Measurements from ENCODE around the gene PIEZO1. TPM values are rescaled to one million over a fixed set of nuclear protein-coding genes. Genes with fewer than 3 reads are reported as not detected.

The PIEZO1 gene
- total RNA-seq, 1 donor from 2014 or later: 247 TPM

DNA sequence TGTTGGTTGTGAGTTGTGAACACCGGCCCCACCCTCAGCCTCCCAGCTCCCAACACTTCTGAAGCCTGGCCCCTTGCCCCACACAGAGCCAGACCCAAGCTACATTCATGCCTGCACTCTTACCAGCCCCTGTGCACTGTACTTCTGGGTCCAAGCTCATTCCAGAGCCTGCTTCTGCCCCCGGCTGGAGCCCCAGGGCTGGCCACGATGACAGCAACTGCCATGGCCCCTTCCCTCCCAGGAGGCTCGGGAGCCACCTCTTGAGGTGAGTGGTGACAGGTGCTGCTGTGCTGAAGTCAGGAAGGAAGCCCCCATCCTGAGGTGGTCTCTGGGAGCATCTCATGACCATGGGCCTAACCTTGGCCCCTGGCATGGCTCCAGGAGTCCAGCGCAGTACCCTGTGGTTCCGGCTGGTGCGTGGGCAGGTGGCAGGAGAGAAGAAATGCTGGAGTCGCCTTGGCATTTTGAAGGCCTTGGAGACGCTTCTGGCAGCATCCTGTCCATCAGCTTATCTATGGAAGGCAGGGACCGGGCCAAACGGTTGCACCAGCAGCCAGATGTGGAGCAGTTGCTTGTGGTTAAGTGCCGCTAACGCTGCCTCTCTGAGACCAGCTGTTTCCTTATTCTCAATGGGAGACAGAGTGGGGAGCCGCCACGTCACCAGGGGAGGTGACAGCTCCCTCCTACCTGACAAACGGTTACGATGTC lies 14.7 kb upstream of the PIEZO1 start:
- DNase-seq (ENCODE audit: low read depth): no peak
- H2AFZ ChIP-seq (ENCODE audit: low read depth, low read length): no peak overlapping the region
- no peaks in the 10 kb centered on the region for H3K9me3 ChIP-seq (ENCODE audit: insufficient read depth, low read depth, low read length)
- Mint-ChIP-seq H3K27ac (ENCODE audit: unreplicated experiment) (no peak overlapping the region), H3K36me3 (ENCODE audit: low read depth, unreplicated experiment) (no peaks in the 10 kb centered on the region), H3K9me3 (ENCODE audit: unreplicated experiment) (no peaks in the 10 kb centered on the region), H3K27me3 (ENCODE audit: low read depth, unreplicated experiment) (peaks cover 2% of the 10 kb centered on the region), H3K4me1 (ENCODE audit: low read depth, unreplicated experiment) (no peaks in the 10 kb centered on the region), H3K4me3 (ENCODE audit: unreplicated experiment) (no peak overlapping the region)
- no peak for TF ChIP-seq EZH2 (IDR thresholded peaks at IDR 0.05; ENCODE audit: insufficient read depth, low read length)
- TF ChIP-seq, protein P1, sequence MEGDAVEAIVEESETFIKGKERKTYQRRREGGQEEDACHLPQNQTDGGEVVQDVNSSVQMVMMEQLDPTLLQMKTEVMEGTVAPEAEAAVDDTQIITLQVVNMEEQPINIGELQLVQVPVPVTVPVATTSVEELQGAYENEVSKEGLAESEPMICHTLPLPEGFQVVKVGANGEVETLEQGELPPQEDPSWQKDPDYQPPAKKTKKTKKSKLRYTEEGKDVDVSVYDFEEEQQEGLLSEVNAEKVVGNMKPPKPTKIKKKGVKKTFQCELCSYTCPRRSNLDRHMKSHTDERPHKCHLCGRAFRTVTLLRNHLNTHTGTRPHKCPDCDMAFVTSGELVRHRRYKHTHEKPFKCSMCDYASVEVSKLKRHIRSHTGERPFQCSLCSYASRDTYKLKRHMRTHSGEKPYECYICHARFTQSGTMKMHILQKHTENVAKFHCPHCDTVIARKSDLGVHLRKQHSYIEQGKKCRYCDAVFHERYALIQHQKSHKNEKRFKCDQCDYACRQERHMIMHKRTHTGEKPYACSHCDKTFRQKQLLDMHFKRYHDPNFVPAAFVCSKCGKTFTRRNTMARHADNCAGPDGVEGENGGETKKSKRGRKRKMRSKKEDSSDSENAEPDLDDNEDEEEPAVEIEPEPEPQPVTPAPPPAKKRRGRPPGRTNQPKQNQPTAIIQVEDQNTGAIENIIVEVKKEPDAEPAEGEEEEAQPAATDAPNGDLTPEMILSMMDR (IDR thresholded peaks at IDR 0.05; ENCODE audit: insufficient read depth, low read depth, low read length): no peak
- H3K4me1 ChIP-seq (ENCODE audit: insufficient read depth, low read length): peaks cover 12% of the 10 kb centered on the region
- no peak overlapping the region for H3K27ac ChIP-seq (ENCODE audit: low read depth, low read length)
- FAIRE-seq: no peak
- no peaks in the 10 kb centered on the region for H3K27me3 ChIP-seq (ENCODE audit: insufficient read depth, low read length)
- H3K9ac ChIP-seq (ENCODE audit: low read length): no peak overlapping the region
- H4K20me1 ChIP-seq (ENCODE audit: insufficient read depth, low read length): peaks cover under 1% of the 10 kb centered on the region
- H3K4me3 ChIP-seq (ENCODE audit: insufficient read depth, low read depth, low read length): no peak overlapping the region
- no peak overlapping the region for H3K4me2 ChIP-seq (ENCODE audit: low read length)
- peaks cover 7% of the 10 kb centered on the region for H3K79me2 ChIP-seq (ENCODE audit: insufficient read depth, low read length)
- H3K36me3 ChIP-seq (ENCODE audit: insufficient read depth, low read length): no peaks in the 10 kb centered on the region

- FAIRE-seq: no peak
- H3K4me1 Mint-ChIP-seq (ENCODE audit: low read depth, unreplicated experiment): no peaks in the 10 kb centered on the region
- H3K27ac ChIP-seq (ENCODE audit: low read depth, low read length): no peak overlapping the region
Observed at GRCh38 chr16:88798772-88799455, 13.9 kb upstream of the PIEZO1 start.

More at GRCh38 chr16:88798772-88799455, 13.9 kb upstream of the PIEZO1 start:
- peaks cover 2% of the 10 kb centered on the region for H3K27me3 Mint-ChIP-seq (ENCODE audit: low read depth, unreplicated experiment)
- H3K27ac Mint-ChIP-seq (ENCODE audit: unreplicated experiment): no peak overlapping the region
- H3K9me3 ChIP-seq (ENCODE audit: insufficient read depth, low read depth, low read length): no peaks in the 10 kb centered on the region
- TF ChIP-seq, protein P1 (IDR thresholded peaks at IDR 0.05; ENCODE audit: insufficient read depth, low read depth, low read length): no peak
- TF ChIP-seq EZH2 (IDR thresholded peaks at IDR 0.05; ENCODE audit: insufficient read depth, low read length): no peak
- H3K9me3 Mint-ChIP-seq (ENCODE audit: unreplicated experiment): no peaks in the 10 kb centered on the region
- no peaks in the 10 kb centered on the region for H3K27me3 ChIP-seq (ENCODE audit: insufficient read depth, low read length)
- H3K4me3 Mint-ChIP-seq (ENCODE audit: unreplicated experiment): no peak overlapping the region
- no peaks in the 10 kb centered on the region for H4K20me1 ChIP-seq (ENCODE audit: insufficient read depth, low read length)
- H3K36me3 ChIP-seq (ENCODE audit: insufficient read depth, low read length): no peaks in the 10 kb centered on the region
- H3K4me3 ChIP-seq (ENCODE audit: insufficient read depth, low read depth, low read length): no peak overlapping the region
- peaks cover 7% of the 10 kb centered on the region for H3K4me1 ChIP-seq (ENCODE audit: insufficient read depth, low read length)
- H3K9ac ChIP-seq (ENCODE audit: low read length): no peak overlapping the region
- H3K36me3 Mint-ChIP-seq (ENCODE audit: low read depth, unreplicated experiment): no peaks in the 10 kb centered on the region
- DNase-seq (ENCODE audit: low read depth): no peak
- H2AFZ ChIP-seq (ENCODE audit: low read depth, low read length): no peak overlapping the region
- no peak overlapping the region for H3K4me2 ChIP-seq (ENCODE audit: low read length)
- H3K79me2 ChIP-seq (ENCODE audit: insufficient read depth, low read length): no peaks in the 10 kb centered on the region

Measured in astrocyte (in vitro differentiated cells and primary cell).